ENCODE data around the gene USP1. TPM values are rescaled to one million over a fixed set of nuclear protein-coding genes. Genes with fewer than 3 reads are reported as not detected.

The USP1 gene
- total RNA-seq, 1 experiment from 2014 or later, result 30.2 TPM

- in situ Hi-C loops (cut with HindIII; ENCODE audit: low pct_unique_long_range_greater_than_20kb, low sequenced_read_pairs), result no loop called here
- no peak for DNase-seq (ENCODE audit: low read depth)
Observed at GRCh38 chr1:62462370-62462769, 25.5 kb downstream of the USP1 start.

GRCh38 chr1:62467092-62467491, 30.2 kb downstream of the USP1 start:
- no peak for DNase-seq (ENCODE audit: low read depth)
- in situ Hi-C loops (cut with HindIII; ENCODE audit: low pct_unique_long_range_greater_than_20kb, low sequenced_read_pairs), result no loop called here

- no peak for DNase-seq (ENCODE audit: low read depth)
- in situ Hi-C loops (cut with HindIII; ENCODE audit: low pct_unique_long_range_greater_than_20kb, low sequenced_read_pairs), result no loop called here
Observed at GRCh38 chr1:62476525-62477219, 39.8 kb downstream of the USP1 start.

DNA sequence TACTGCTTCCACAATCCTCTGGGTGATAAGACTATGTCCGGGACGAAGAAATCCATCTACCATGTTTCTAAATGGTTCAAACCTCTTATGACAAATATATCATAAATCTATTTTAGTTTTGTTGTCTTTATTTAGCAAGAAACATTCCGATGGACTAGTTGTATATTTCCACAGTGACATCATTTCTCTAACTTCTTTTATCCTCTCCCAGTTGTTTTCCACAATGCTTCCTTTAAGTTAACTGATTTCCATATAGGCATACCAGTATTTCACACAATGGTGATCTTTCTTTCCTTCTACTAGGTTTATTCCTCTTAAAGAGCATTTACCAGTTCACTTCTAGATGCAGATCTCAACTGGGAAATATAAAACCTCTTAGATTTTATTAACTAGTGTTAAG, 44.8 kb downstream of the USP1 start:
- in situ Hi-C loops (cut with HindIII; ENCODE audit: low pct_unique_long_range_greater_than_20kb, low sequenced_read_pairs), result no loop called here
- no peak for DNase-seq (ENCODE audit: low read depth)

GRCh38 chr1:62484824-62485468, 48.1 kb downstream of the USP1 start:
- DNase-seq (ENCODE audit: low read depth), result no peak
- in situ Hi-C loops (cut with HindIII; ENCODE audit: low pct_unique_long_range_greater_than_20kb, low sequenced_read_pairs), result no loop called here

DNA sequence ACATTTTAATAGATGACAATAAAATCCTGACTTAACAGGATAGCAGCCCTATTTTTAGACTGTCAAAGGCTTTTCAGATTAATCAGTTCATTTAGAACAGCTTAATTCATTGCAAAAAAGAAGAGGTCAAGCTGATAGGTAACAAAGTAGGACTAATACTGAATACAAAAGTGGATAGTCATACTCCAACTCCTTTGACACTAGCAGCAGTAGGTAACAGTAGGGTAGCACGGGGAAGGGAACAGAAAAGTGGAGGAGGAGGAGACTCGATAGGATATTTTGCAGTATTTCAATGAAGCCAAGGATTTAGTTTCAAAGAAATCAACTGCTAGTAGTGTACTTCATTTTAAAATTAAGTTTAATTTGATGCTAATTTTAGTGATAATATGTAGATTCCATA, 51.1 kb downstream of the USP1 start:
- in situ Hi-C loops (cut with HindIII; ENCODE audit: low pct_unique_long_range_greater_than_20kb, low sequenced_read_pairs), result no loop called here
- DNase-seq (ENCODE audit: low read depth), result no peak

GRCh38 chr1:62492521-62492920, 55.7 kb downstream of the USP1 start:
- no peak for DNase-seq (ENCODE audit: low read depth)

GRCh38 chr1:62493656-62494055, 56.8 kb downstream of the USP1 start:
- in situ Hi-C loops (cut with HindIII; ENCODE audit: low pct_unique_long_range_greater_than_20kb, low sequenced_read_pairs), result no loop called here
- no peak for DNase-seq (ENCODE audit: low read depth)

More at GRCh38 chr1:62492521-62492920, 55.7 kb downstream of the USP1 start:
- in situ Hi-C loops (cut with HindIII; ENCODE audit: low pct_unique_long_range_greater_than_20kb, low sequenced_read_pairs), result no loop called here

DNA sequence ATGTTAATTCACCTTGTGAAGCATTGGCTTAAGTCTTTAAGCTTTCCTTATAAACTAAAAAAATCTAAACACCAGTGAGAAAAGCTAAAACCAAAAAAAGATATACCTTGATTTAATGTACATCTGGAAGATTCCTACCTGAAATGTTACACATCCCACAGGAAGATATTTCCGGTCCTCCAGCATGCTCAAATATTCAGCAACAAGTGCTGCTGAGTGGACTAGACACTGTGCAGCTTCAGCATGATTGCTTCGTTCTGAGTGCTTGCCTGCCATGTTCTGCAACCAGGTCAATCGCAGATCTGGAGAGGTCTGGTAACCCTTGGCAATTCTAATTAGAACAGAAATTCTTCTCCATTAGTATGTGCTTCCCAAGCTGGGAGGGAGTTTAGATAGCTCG, 57.3 kb downstream of the USP1 start:
- DNase-seq (ENCODE audit: low read depth), result no peak
- in situ Hi-C loops (cut with HindIII; ENCODE audit: low pct_unique_long_range_greater_than_20kb, low sequenced_read_pairs), result no loop called here

DNA sequence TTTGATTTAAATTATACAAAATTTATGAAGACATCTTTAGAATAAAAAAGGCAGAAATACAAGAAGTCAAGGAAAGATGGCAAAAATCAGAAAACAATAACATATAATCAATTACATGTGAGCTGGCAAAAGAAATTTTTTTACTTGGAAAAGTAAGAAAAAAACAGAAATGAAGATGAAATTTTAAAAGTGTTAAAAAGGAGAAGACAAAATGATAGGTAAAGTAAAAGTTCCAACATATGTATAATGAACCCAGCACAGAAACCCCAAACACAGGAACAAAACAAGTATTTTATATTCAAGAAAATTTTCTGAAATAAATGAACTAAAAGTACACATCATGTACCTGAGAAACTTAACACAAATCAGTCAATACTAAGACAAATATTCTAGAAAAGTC, 63.4 kb downstream of the USP1 start:
- no peak for DNase-seq (ENCODE audit: low read depth)
- in situ Hi-C loops (cut with HindIII; ENCODE audit: low pct_unique_long_range_greater_than_20kb, low sequenced_read_pairs), result no loop called here

Other genes with a start within 250 kb of the USP1 start
- gene L1TD1, start 242.2 kb upstream of the USP1 start, total RNA-seq (2014; rRNA removed; shearing (Covaris generic); ENCODE audit: low replicate concordance), result not detected in 2 replicates
- not detected in 2 replicates for gene KANK4, start 117.6 kb upstream of the USP1 start, total RNA-seq (2014; rRNA removed; shearing (Covaris generic); ENCODE audit: low replicate concordance)
- not detected in 2 replicates for gene ANGPTL3, start 160.5 kb downstream of the USP1 start, total RNA-seq (2014; rRNA removed; shearing (Covaris generic); ENCODE audit: low replicate concordance)